Cardiac septum (tissue), 1 donor: ENCODE results near the gene RABGAP1. TPM values are rescaled to one million over a fixed set of nuclear protein-coding genes. Genes with fewer than 3 reads are reported as not detected.
"Not testable (repeated sequence)": the region's sequence is repeated elsewhere in the genome, so short reads cannot be mapped to it uniquely, and the experiment has no call there.

ENCODE experiments used
- DNase-seq: peaks from one replicate; pipeline ENCODE4 v3.0.0-alpha.2; 2020; ENCODE audit warnings: low spot score
- intact Hi-C: fragments of 100-400 bp; cut with DNase I; formaldehyde crosslinking; loops from one replicate; pipeline ENCODE4 v1.14.0; 2022
- long read RNA-seq: library from polyadenylated mRNA; unstranded; transcript quantifications from one replicate; pipeline ENCODE4 v2.0.0, GENCODE V29; 2021
- total RNA-seq: library from RNA; stranded (reverse); fragmentation: NEBNext Ultra II Directional; extraction: Animal tissue kit (Norgen Biotek cat#: 25700); gene quantifications from one replicate; pipeline ENCODE4 v1.2.1, GENCODE V29; 2021
- donor health status: DM: no; HTN: no; CAD: no.

Gene RABGAP1
- total RNA-seq: 49.3 TPM
- long read RNA-seq, full-length matches to known transcripts: 22 of 63 reads
- long read RNA-seq, partial matches to known transcripts: 19 of 63 reads
- long read RNA-seq, other reads (novel, unspliced or antisense): 22 of 63 reads

- intact Hi-C loops: loop anchor here (2.0 kb wide), 1 partner anchor 36 kb away; the partner anchor contains the start of gene RC3H2
- DNase-seq: peak; percentile 100
Observed at GRCh38 chr9:122940749-122941581, at the start of gene RABGAP1. TSS of gene RABGAP1 (plus strand) at chr9:122941020. CDS start at chr9:122957060, 16,040 bp downstream.

GRCh38 chr9:122897969-122898368 lies 42.9 kb upstream of the RABGAP1 start:
- intact Hi-C loops: no loop called here
- DNase-seq: no peak

- DNase-seq: no peak
- intact Hi-C loops: no loop called here
Observed at GRCh38 chr9:122900791-122901190, 40.0 kb upstream of the RABGAP1 start.

- DNase-seq: no peak
- intact Hi-C loops: loop anchor here (2.0 kb wide), 1 partner anchor 36 kb away; the partner anchor contains the start of gene RABGAP1
Observed at GRCh38 chr9:122904466-122904822, 36.4 kb upstream of the RABGAP1 start.

- intact Hi-C loops: loop anchor here (2.0 kb wide), 1 partner anchor 36 kb away; the partner anchor contains the start of gene RABGAP1
- peak; percentile 100 for DNase-seq
Observed at GRCh38 chr9:122904823-122905710, 35.8 kb upstream of the RABGAP1 start, which contains the start of gene RC3H2. TSS of gene RC3H2 (minus strand) at chr9:122905359. CDS start at chr9:122897509, 7,850 bp downstream.

GRCh38 chr9:122906122-122906521 lies 34.7 kb upstream of the RABGAP1 start:
- intact Hi-C loops, DNase-seq: not testable (repeated sequence)

- intact Hi-C loops: loop anchor here (2.0 kb wide), 1 partner anchor 18 kb away; the partner anchor contains the start of gene ZBTB26
- DNase-seq: no peak
Observed at GRCh38 chr9:122912671-122912963, 28.2 kb upstream of the RABGAP1 start.

- DNase-seq: peak; percentile 91
Observed at GRCh38 chr9:122912964-122913673, 27.7 kb upstream of the RABGAP1 start, which contains the start of gene ZBTB6. TSS of gene ZBTB6 (minus strand) at chr9:122913323. CDS start at chr9:122912072, 1,251 bp downstream.

GRCh38 chr9:122918310-122918709 lies 22.5 kb upstream of the RABGAP1 start:
- intact Hi-C loops: no loop called here
- no peak for DNase-seq

More at GRCh38 chr9:122912964-122913673, 27.7 kb upstream of the RABGAP1 start, which contains the start of gene ZBTB6:
- intact Hi-C loops: loop anchor here (2.0 kb wide), 1 partner anchor 18 kb away; the partner anchor contains the start of gene ZBTB26

GRCh38 chr9:122922713-122923112 lies 18.1 kb upstream of the RABGAP1 start:
- no peak for DNase-seq
- intact Hi-C loops: no loop called here

GRCh38 chr9:122923947-122924346 lies 16.9 kb upstream of the RABGAP1 start:
- no peak for DNase-seq
- intact Hi-C loops: no loop called here

GRCh38 chr9:122929796-122930354 lies 10.9 kb upstream of the RABGAP1 start:
- no peak for DNase-seq
- intact Hi-C loops: loop anchor here (2.0 kb wide), 1 partner anchor 17 kb away; the partner anchor contains the start of gene ZBTB6

- intact Hi-C loops: loop anchor here (2.0 kb wide), 1 partner anchor 18 kb away; the partner anchor contains the start of gene ZBTB6
Observed at GRCh38 chr9:122930541-122931225, 10.1 kb upstream of the RABGAP1 start.

GRCh38 chr9:122931226-122932121 lies 9.3 kb upstream of the RABGAP1 start, which contains the start of gene ZBTB26:
TSS of gene ZBTB26 (minus strand) at chr9:122931512. CDS start at chr9:122919934, 11,578 bp downstream.
- DNase-seq: peak; percentile 98
- intact Hi-C loops: loop anchor here (2.0 kb wide), 1 partner anchor 19 kb away; the partner anchor contains the start of gene ZBTB6

More at GRCh38 chr9:122930541-122931225, 10.1 kb upstream of the RABGAP1 start:
- no peak for DNase-seq

GRCh38 chr9:122936464-122936863 lies 4.4 kb upstream of the RABGAP1 start:
- no peak for DNase-seq

GRCh38 chr9:122936883-122937282 lies 3.9 kb upstream of the RABGAP1 start:
- intact Hi-C loops: no loop called here
- no peak for DNase-seq

More at GRCh38 chr9:122936464-122936863, 4.4 kb upstream of the RABGAP1 start:
- intact Hi-C loops: no loop called here

- DNase-seq: no peak
- intact Hi-C loops: no loop called here
Observed at GRCh38 chr9:122939601-122940000, 1.2 kb upstream of the RABGAP1 start.
